ENCODE measurements around the gene PLXND1.

DNA sequence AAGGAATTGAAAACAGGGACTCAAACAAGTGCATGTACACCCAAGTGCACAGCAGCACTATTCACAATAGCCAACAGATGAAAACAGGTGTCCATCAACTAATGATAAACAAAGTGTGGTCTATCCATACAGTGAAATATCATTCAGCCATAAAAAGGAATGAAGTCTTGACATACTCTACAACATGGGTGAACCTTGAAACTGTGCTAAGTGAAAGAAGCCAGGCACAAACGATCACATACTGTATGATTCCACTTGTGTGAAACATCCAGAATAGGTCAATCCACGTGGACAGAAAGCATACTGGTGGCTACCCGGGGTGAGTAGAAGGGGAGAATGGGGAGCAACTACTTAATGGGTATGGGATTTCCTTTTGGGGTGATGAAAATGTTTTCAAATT lies 29.6 kb upstream of the PLXND1 start:
- TF ChIP-seq, protein P1, sequence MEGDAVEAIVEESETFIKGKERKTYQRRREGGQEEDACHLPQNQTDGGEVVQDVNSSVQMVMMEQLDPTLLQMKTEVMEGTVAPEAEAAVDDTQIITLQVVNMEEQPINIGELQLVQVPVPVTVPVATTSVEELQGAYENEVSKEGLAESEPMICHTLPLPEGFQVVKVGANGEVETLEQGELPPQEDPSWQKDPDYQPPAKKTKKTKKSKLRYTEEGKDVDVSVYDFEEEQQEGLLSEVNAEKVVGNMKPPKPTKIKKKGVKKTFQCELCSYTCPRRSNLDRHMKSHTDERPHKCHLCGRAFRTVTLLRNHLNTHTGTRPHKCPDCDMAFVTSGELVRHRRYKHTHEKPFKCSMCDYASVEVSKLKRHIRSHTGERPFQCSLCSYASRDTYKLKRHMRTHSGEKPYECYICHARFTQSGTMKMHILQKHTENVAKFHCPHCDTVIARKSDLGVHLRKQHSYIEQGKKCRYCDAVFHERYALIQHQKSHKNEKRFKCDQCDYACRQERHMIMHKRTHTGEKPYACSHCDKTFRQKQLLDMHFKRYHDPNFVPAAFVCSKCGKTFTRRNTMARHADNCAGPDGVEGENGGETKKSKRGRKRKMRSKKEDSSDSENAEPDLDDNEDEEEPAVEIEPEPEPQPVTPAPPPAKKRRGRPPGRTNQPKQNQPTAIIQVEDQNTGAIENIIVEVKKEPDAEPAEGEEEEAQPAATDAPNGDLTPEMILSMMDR (conservative IDR thresholded peaks at IDR 0.05 in 1 of 2, IDR thresholded peaks at IDR 0.05 in 1 of 2; ENCODE audit: extremely low read depth in 1 of 2, insufficient read depth in 1 of 2, low read depth in 1 of 2, low read length in 2 of 2): no peak
- TF ChIP-seq EZH2 (IDR thresholded peaks at IDR 0.05; ENCODE audit: borderline replicate concordance, low read length): no peak
